Suprapubic skin (tissue), 4 donors: ENCODE data around the gene ELMO1. TPM values are rescaled to one million over a fixed set of nuclear protein-coding genes. Genes with fewer than 3 reads are reported as not detected.

Experiments
- DNase-seq, 2 donors: peaks; one replicate each; pipeline ENCODE4 v3.0.0-alpha.2; 2019; ENCODE audit warnings: low spot score in 2 of 2
- H3K27ac ChIP-seq: fragments of 200-600 bp; sonication (generic); one replicate; pipeline ENCODE4 v1.5.1; 2019
- H3K27me3 ChIP-seq: fragments of 200-600 bp; sonication (generic); one replicate; pipeline ENCODE4 v1.5.1; 2019
- H3K36me3 ChIP-seq: fragments of 200-600 bp; sonication (generic); one replicate; pipeline ENCODE4 v1.5.1; 2019
- H3K4me1 ChIP-seq: fragments of 200-600 bp; sonication (generic); one replicate; pipeline ENCODE4 v1.5.1; 2019
- H3K4me3 ChIP-seq: fragments of 200-600 bp; sonication (generic); one replicate; pipeline ENCODE4 v1.5.1; 2019; ENCODE audit warnings: mild to moderate bottlenecking
- H3K9me3 ChIP-seq: fragments of 200-600 bp; sonication (generic); one replicate; pipeline ENCODE4 v1.5.1; 2019
- CTCF ChIP-seq, 2 donors: fragments of 200-600 bp in 1 of 2; fragments of 450-650 bp in 1 of 2; sonication (generic) in 1 of 2; IDR thresholded peaks; one replicate each; pipeline ENCODE4 v1.5.1; 2016 to 2019; ENCODE audit warnings: antibody characterized with exemption in 2 of 2, mild to moderate bottlenecking in 1 of 2, moderate library complexity in 1 of 2
- EP300 ChIP-seq: sonication (generic); formaldehyde crosslinking; IDR thresholded peaks from one replicate; pipeline ENCODE4 v1.6.1; 2017; ENCODE audit warnings: antibody characterized with exemption
- POLR2A ChIP-seq, 2 donors: fragments of 450-650 bp; IDR thresholded peaks; one replicate each; pipeline ENCODE4 v1.6.1; 2017; ENCODE audit warnings: antibody characterized with exemption in 2 of 2, mild to moderate bottlenecking in 2 of 2, moderate library complexity in 2 of 2
- POLR2AphosphoS5 ChIP-seq, 3 donors: sonication (generic); formaldehyde crosslinking; IDR thresholded peaks; one replicate each; pipeline ENCODE4 v1.6.1; 2017; ENCODE audit warnings: antibody characterized with exemption in 3 of 3
- WGBS: methylation state at CpG from one replicate; pipeline ENCODE4 v1.1.5; 2018; 5-methylcytosine and 5-hydroxymethylcytosine counted together
- total RNA-seq, 4 donors: library from RNA; depleted of rRNA; stranded (reverse); fragments of >200 nt; gene quantifications; one replicate each; pipeline ENCODE4 v1.1.0, GENCODE V29; 2016

Gene ELMO1
- total RNA-seq, 4 donors from 2014 or later, result 9.8 to 49.6 (median 22.2) TPM

GRCh38 chr7:37040330-37040729 lies 408.3 kb downstream of the ELMO1 start:
- 39% methylated on average over 4 of the region's 4 CpGs for WGBS
- no peaks in the 10 kb centered on the region for H3K27me3 ChIP-seq
- no peaks in the 10 kb centered on the region for H3K4me1 ChIP-seq
- no peaks in the 10 kb centered on the region for H3K36me3 ChIP-seq
- no peak for DNase-seq
- no peak overlapping the region for H3K27ac ChIP-seq
- no peaks in the 10 kb centered on the region for H3K9me3 ChIP-seq
- TF ChIP-seq EP300 (no peak), CTCF (IDR thresholded peaks at IDR 0.05) (no peak), POLR2AphosphoS5 (IDR thresholded peaks at IDR 0.05) (no peak)
- no peak overlapping the region for H3K4me3 ChIP-seq

GRCh38 chr7:37039131-37039749 lies 409.4 kb downstream of the ELMO1 start:
- Histone ChIP-seq H3K4me3 (no peak overlapping the region), H3K36me3 (no peaks in the 10 kb centered on the region), H3K9me3 (no peaks in the 10 kb centered on the region), H3K27me3 (no peaks in the 10 kb centered on the region), H3K27ac (no peak overlapping the region), H3K4me1 (no peaks in the 10 kb centered on the region)
- WGBS, result 86% methylated on average over 3 of the region's 3 CpGs
- no peak for DNase-seq
- TF ChIP-seq POLR2A (IDR thresholded peaks at IDR 0.05), result no peak
- no peak for TF ChIP-seq EP300
- no peak for TF ChIP-seq CTCF (IDR thresholded peaks at IDR 0.05)
- no peak for TF ChIP-seq POLR2AphosphoS5 (IDR thresholded peaks at IDR 0.05)

GRCh38 chr7:37038706-37039105 lies 410.0 kb downstream of the ELMO1 start:
- TF ChIP-seq POLR2AphosphoS5 (IDR thresholded peaks at IDR 0.05), result no peak
- no peak for TF ChIP-seq CTCF (IDR thresholded peaks at IDR 0.05)
- TF ChIP-seq POLR2A (IDR thresholded peaks at IDR 0.05), result no peak
- TF ChIP-seq EP300, result no peak
- no peak for DNase-seq
- Histone ChIP-seq H3K9me3 (no peaks in the 10 kb centered on the region), H3K27me3 (no peaks in the 10 kb centered on the region), H3K4me1 (no peaks in the 10 kb centered on the region), H3K4me3 (no peak overlapping the region), H3K36me3 (no peaks in the 10 kb centered on the region), H3K27ac (no peak overlapping the region)

- H3K27me3 ChIP-seq, result no peaks in the 10 kb centered on the region
These were observed 411.4 kb downstream of the ELMO1 start for GRCh38 chr7:37037286-37037685.

GRCh38 chr7:37035631-37036030 lies 413.0 kb downstream of the ELMO1 start:
- DNase-seq, result no peak
- Histone ChIP-seq H3K4me3 (no peak overlapping the region), H3K9me3 (no peaks in the 10 kb centered on the region), H3K36me3 (no peaks in the 10 kb centered on the region), H3K27ac (no peak overlapping the region), H3K27me3 (no peaks in the 10 kb centered on the region), H3K4me1 (peaks cover 19% of the 10 kb centered on the region)
- no peak for TF ChIP-seq POLR2A (IDR thresholded peaks at IDR 0.05)
- no peak for TF ChIP-seq POLR2AphosphoS5 (IDR thresholded peaks at IDR 0.05)
- TF ChIP-seq EP300, result no peak
- no peak for TF ChIP-seq CTCF (IDR thresholded peaks at IDR 0.05)

More at GRCh38 chr7:37037286-37037685, 411.4 kb downstream of the ELMO1 start:
- no peak overlapping the region for H3K27ac ChIP-seq
- H3K36me3 ChIP-seq, result no peaks in the 10 kb centered on the region
- 83% methylated on average over 5 of the region's 5 CpGs for WGBS
- DNase-seq, result no peak
- H3K4me3 ChIP-seq, result no peak overlapping the region
- no peaks in the 10 kb centered on the region for H3K9me3 ChIP-seq
- peaks cover 5% of the 10 kb centered on the region for H3K4me1 ChIP-seq
- TF ChIP-seq CTCF (IDR thresholded peaks at IDR 0.05) (no peak), POLR2AphosphoS5 (IDR thresholded peaks at IDR 0.05) (no peak), EP300 (no peak), POLR2A (IDR thresholded peaks at IDR 0.05) (no peak)
